Superior temporal gyrus (tissue), 1 donor: ENCODE data around the gene SPATA46.
"Not testable (repeated sequence)": the region's sequence is repeated elsewhere in the genome, so short reads cannot be mapped to it uniquely, and the experiment has no call there.

Experiments
- DNase-seq: peaks from one replicate; pipeline ENCODE4 v3.0.0-alpha.2; 2016; ENCODE audit errors: extremely low spot score

SPATA46 gene, protein sequence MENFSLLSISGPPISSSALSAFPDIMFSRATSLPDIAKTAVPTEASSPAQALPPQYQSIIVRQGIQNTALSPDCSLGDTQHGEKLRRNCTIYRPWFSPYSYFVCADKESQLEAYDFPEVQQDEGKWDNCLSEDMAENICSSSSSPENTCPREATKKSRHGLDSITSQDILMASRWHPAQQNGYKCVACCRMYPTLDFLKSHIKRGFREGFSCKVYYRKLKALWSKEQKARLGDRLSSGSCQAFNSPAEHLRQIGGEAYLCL

DNA sequence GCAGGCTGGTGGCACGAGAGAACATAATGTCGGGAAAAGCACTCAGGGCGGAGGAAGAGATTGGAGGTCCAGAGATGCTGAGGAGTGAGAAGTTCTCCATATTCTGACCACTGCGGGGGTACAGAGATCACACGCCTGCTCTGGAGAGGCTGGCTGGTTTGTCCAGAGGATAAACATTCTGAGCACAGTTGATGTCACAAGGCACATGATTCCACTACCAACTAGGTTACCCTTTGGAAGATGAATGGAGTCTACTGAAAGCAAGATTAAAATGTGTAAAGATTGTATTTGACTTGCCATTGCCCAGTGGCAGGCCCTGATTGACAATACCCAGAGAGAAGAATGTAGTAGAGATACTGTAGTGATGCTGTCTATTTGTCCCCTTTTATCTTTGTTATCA lies at the start of gene SPATA46:
Gene SPATA46, minus strand, starts transcription at position 164 of the 400 bp plus-strand sequence. Its CDS starts 64 bp downstream, at position 100.
- no peak for DNase-seq

DNA sequence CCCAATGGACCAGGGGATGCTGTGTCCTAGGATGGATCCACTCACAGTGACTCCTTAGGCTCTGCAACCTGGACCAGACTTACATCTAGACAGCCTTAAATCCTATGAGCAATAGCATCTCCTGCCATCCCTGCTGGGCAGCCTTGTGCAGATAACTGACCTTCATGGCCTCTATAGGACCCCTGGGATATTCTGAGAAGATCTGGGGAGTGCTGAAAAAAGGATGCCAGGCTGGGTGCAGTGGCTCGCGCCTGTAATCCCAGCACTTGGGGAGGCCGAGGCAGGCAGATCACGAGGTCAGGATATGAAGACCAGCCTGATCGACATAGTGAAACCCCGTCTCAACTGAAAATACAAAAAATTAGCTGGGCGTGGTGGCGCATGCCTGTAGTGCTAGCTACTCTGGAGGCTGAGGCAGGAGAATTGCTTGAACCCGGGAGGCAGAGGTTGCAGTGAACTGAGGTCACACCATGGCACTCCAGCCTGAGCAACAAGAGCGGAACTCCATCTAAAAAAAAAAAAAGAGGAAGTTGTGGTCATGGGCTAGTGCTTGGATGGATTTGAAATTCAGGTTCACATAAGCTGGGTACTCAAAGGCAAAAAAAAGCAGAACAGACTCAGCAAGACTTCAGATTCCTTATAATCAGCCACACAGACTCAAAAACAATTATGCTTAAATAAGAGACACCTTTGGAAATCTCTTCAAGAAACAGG lies 46.2 kb upstream of the SPATA46 start:
- DNase-seq = no peak

DNA sequence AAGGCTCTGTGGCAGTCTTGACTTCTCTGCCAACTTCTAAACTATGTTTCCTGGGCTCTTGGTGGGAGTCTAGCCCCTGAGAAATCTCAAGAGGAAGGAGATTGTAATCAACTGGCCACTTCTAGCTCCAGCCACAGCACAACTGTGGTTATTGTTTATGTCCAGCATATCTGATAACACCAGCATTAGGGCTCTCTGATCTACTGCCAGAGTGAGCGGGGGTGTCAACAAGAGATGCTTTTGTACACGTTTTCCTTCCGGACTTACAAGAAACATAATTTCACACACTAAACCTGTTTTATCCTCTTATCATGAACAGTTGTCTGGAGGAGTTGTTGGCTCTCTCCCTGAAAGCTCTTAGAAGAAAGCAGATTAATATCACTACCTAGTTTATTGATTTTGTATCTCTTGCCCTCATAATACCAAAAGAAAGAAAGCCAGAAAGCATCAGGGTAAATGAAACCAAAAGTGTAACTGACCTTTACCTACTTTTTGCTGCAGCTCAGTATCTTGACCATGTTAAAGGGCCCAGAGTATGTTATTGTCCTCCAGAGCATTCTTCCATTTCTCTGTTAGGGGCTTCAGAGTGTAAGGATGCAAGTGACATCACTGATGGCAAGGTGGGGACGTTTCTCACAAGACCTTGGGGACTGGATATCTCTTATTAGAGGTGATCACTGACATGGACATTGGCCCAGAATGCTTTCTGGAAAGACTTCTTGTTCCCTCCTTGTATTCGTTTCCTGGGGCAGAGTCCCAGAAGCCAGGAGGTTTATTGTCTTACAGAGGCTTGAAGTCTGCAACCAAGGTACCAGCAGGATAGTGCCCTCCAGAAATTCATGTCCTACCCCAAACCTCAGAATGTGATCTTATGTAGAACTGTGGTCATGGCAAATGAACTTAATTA lies 44.9 kb upstream of the SPATA46 start:
- no peak for DNase-seq

GRCh38 chr1:162420120-162420519 lies 43.5 kb upstream of the SPATA46 start:
- no peak for DNase-seq

DNA sequence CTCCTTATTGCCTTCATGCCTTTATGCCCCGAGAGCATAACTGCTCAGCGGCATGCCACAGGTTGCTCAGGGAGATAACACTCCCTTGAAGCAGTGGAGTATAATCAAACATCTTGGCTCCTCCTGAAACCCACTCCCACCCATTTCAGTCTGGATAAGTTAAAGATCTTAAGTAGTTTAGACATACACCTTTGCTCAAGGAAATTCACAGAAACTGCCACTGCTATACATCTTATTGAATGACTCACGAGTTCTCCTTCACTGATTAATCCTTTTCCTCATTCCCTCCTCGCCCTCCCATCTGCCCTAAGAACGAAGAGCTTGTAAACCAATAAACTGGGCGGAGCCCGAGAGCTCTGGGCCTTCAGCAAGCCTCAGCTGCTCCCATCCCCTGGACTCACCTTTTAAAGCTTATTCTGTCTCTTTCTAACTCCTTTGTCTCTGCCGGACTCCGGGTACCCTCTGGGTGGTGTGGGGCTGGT lies 42.8 kb upstream of the SPATA46 start:
- not testable (repeated sequence) for DNase-seq

DNA sequence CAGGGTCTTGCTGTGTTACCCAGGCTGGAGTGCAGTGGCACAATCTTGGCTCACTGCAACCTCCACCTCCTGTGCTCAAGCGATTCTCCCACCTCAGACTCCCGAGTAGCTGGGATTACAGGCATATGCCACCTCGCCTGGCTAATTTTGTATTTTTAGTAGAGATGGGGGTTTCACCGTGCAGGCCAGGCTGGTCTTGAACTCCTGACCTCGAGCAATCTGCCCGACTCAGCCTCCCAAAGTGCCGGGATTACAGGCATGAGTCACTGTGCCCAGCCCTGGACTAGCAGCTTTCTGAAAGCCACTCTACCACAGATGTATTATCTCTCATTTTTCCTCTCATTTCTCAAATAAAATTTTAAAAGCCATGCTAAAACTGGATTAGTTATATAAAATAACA lies 41.9 kb upstream of the SPATA46 start:
- not testable (repeated sequence) for DNase-seq

GRCh38 chr1:162417650-162418049 lies 41.0 kb upstream of the SPATA46 start:
- DNase-seq = no peak

- no peak for DNase-seq
Observed at GRCh38 chr1:162416909-162417308, 40.3 kb upstream of the SPATA46 start.

DNA sequence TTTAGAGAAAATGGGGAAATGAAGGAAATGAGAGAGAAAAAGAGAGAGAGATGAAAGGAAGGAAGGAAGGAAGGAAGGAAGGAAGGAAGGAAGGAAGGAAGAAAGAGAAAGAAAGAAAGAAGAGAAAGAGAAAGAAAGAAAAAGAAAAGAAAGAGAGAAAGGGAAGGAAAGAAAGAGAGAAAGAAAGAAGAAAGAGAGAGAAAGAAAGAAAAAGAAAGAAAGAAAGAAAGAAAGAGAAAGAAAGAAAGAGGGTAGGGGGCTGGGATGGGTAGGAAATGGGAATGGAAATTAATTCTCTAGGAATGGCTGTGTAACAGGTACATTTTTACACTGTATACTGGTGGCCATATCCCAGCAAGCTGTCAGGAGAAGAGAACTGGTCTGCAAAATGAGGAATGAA lies 39.6 kb upstream of the SPATA46 start:
- DNase-seq = no peak

- DNase-seq = no peak
Observed at GRCh38 chr1:162412002-162412401, 35.3 kb upstream of the SPATA46 start, which contains the start of gene SH2D1B. TSS of gene SH2D1B (minus strand) at chr1:162412136. CDS start at chr1:162412016, 120 bp downstream.

DNA sequence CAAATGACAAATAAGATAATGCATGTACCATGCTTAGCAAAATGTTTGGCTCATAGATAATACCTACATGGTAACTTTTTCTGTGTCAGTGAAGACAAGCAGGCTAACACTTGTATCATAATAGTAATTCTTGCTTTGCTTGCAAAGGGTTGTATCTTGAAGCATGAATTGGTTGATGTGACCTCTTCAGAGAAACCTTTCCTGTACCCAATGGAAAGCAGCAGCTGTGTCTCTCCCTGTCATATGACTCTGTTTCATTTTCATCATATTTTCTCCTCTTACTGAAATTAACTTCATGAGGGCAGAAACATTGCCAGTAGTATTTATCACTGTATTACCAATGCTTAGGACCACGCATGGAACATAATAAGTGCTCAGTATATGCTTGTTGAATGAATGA lies 30.9 kb upstream of the SPATA46 start:
- no peak for DNase-seq

DNA sequence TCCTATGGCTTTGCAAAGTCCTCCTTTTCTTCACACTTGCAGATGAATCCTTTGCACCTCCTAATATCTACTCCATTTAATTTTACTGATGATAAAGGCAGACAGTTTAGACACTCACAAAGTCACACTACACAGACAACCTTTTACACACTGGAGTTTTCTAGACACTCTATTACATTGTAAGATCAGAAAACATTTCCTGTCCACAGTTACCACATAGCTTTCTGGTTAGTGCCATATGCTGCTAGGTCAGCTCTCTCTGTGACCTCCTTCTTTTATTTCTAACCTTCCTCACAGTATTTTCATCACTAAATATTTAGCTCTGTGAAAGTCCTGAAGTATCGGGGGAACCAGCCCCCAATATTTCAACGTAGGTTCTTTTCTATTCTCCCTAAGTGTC lies 30.2 kb upstream of the SPATA46 start:
- no peak for DNase-seq

GRCh38 chr1:162405800-162406199 lies 29.1 kb upstream of the SPATA46 start:
- DNase-seq = no peak

DNA sequence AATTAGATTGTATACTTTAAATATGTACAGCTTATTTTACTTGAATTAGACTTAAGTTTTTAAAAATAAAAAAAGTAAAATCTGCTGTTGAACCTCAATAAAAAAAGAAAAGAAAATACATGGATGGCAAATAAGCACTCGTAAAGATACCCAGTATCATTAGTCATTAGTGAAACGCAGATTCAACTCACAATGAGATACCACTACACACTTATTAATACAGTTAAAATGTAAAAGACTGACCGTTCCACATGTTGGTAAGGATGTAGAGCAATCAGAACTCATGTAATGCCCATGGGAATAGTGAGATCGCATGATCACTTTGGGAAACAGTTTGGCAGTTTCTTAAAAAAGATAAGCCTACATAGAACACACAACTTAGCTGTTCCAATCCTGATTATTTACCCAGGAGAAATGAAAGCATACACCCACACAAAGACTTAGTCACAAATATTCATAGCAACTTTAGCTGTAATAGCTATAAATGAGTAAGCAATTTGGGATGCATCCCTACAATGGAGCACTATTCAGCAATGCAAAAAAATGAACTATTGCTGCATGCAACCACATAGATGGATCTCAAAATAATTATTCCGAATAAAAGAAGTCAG lies 28.0 kb upstream of the SPATA46 start:
- DNase-seq = no peak

DNA sequence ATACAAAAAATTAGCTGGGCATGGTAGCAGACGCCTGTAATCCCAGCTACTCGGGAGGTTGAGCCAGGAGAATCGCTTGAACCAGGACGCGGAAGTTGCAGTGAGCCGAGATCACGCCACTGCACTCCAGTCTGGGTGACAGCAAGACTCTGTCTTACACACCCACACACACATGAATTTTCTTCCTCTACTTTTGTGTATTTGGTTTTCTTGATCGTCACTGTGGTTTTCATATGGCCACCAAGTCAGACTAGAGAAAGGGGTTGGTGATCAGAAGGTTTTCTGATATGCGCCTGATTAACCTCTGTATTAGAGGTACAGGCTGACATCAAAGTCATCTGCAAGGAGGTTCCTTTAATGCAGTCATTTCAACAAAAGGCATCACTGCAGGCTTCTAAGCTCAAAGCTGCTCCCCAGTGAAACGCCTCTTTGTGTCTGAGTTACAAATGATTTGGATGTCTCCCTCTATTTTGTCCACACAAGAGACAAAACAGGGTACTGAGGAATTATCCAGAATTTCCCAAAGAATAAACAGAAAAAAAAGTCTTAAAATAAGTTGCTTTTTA lies 24.2 kb upstream of the SPATA46 start:
- DNase-seq = no peak

DNA sequence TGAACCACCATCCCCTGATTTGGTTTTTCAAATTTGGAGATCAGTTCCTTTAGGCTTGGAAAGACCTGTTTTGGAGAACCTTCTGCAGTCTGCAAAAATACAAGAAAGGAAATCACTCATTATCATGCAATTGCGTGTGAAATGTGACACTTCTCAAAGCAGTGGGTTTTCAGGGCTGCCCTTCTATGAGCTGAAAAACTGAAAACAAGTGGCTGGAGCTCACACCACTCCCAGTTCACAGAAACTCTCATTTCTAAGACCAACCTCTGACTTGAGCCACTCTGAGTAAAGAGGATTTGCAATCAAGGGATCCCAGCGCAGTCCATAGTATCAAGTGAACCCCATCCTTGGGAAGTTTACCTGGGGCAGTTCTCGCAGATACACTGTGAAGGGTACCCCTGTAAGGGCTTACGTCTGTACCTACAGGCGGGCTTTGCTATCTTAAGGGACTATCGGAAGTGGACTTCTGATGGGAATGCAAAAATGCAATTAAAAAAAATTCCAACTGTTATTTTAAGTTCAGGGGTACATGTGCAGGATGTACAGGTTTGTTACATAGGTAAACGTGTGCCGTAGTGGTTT lies 22.4 kb upstream of the SPATA46 start:
- no peak for DNase-seq

DNA sequence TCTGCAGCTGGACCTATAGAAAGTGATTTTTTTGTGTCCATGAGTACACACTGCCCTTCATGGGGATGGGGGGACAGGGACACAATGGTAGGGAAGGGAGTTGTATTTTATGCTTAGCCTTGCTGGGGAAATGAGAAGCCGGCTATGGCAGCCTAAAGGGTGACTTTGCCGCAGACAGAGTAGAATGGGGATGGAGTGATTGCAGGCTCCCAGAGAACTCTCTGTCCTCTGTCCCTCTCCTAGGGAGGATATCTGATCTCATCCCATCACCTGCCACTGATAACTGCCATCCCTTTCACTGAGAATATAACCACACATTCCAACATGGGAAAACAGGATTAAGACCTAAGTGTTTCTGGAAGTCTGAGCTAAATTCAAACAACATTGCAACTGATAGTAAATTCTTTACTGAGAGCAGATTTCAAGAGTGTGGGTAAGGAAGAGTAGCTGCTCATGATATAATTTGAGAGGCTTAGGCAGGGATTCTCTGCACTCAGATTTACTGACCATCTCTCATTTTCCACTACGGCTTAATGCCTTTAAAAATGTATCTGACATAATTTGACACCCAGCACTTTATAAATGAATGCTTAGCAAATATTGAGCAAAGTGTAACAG lies 21.4 kb upstream of the SPATA46 start:
- DNase-seq = no peak

- DNase-seq = no peak
Observed at GRCh38 chr1:162397039-162397448, 20.4 kb upstream of the SPATA46 start.

GRCh38 chr1:162396201-162396906 lies 19.7 kb upstream of the SPATA46 start:
- no peak for DNase-seq
